GM23248 (cell line): ENCODE measurements around the gene C1QTNF6.

Experiments used
- EZH2 ChIP-seq: fragments of 200-600 bp; sonication (generic); IDR thresholded peaks from 2 replicates; pipeline ENCODE4 v1.6.1; 2018; ENCODE audit warnings: antibody characterized with exemption, mild to moderate bottlenecking; ENCODE audit not compliant: insufficient read depth, poor library complexity, severe bottlenecking
- EZH2phosphoT487 ChIP-seq: fragments of 200-600 bp; sonication (generic); IDR thresholded peaks from 2 replicates; pipeline ENCODE4 v1.6.1; 2018; ENCODE audit warnings: antibody characterized with exemption, moderate library complexity, mild to moderate bottlenecking, low read depth; ENCODE audit not compliant: insufficient read depth

GRCh38 chr22:37169406-37169805 is 18.6 kb downstream of the C1QTNF6 start:
- TF ChIP-seq EZH2phosphoT487 (no peak), EZH2 (no peak)
